ENCODE results near the gene UTP11. TPM values are rescaled to one million over a fixed set of nuclear protein-coding genes. Genes with fewer than 3 reads are reported as not detected.

UTP11 gene
- total RNA-seq, 1 donor from 2014 or later = 39.6 TPM

DNA sequence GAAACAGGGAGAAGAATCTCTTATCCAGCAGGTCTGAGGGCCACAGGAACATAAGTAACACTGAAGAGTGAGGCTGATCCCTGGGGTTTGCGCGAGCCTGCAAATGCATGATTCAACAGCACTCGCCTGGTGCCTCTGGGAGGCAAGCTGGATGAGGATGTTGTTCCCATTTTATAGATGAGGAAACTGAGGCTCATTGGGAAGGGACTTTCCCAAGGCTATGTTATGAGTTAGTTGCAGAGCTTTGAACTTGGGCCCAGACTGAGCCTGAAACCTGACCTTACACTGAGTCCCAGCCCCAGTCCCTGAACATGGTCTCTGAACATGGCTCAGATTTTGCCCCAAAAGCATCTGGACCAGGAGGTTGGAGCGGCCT lies 61.8 kb downstream of the UTP11 start:
- Histone ChIP-seq H3K27ac (replicated peaks) (no peak overlapping the region), H3K4me3 (no peak overlapping the region), H3K36me3 (no peaks in the 10 kb centered on the region), H3K27me3 (ENCODE audit: low read depth) (peaks cover 75% of the 10 kb centered on the region), H3K9me3 (replicated peaks) (no peaks in the 10 kb centered on the region), H3K4me1 (no peaks in the 10 kb centered on the region)
- TF ChIP-seq, protein P1, sequence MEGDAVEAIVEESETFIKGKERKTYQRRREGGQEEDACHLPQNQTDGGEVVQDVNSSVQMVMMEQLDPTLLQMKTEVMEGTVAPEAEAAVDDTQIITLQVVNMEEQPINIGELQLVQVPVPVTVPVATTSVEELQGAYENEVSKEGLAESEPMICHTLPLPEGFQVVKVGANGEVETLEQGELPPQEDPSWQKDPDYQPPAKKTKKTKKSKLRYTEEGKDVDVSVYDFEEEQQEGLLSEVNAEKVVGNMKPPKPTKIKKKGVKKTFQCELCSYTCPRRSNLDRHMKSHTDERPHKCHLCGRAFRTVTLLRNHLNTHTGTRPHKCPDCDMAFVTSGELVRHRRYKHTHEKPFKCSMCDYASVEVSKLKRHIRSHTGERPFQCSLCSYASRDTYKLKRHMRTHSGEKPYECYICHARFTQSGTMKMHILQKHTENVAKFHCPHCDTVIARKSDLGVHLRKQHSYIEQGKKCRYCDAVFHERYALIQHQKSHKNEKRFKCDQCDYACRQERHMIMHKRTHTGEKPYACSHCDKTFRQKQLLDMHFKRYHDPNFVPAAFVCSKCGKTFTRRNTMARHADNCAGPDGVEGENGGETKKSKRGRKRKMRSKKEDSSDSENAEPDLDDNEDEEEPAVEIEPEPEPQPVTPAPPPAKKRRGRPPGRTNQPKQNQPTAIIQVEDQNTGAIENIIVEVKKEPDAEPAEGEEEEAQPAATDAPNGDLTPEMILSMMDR (IDR thresholded peaks at IDR 0.05; ENCODE audit: borderline replicate concordance) = no peak
- DNase-seq = no peak
- intact Hi-C loops (cut with micrococcal nuclease) = no loop called here

Other genes with a start within 250 kb of the UTP11 start
- 0.14 TPM for gene EPHA10, start 247.6 kb upstream of the UTP11 start, total RNA-seq
- gene MANEAL, start 218.9 kb upstream of the UTP11 start, total RNA-seq = 1.9 TPM
- 47.3 TPM for gene C1orf122, start 204.9 kb upstream of the UTP11 start, total RNA-seq
- 5.7 TPM for gene YRDC, start 204.5 kb upstream of the UTP11 start, total RNA-seq
- gene MTF1, start 153.1 kb upstream of the UTP11 start, total RNA-seq = 11.3 TPM
- 10.9 TPM for gene INPP5B, start 65.7 kb upstream of the UTP11 start, total RNA-seq
- gene SF3A3, start 22.7 kb upstream of the UTP11 start, total RNA-seq = 29.5 TPM
- 15.8 TPM for gene FHL3, start 7.2 kb upstream of the UTP11 start, total RNA-seq
- gene POU3F1, start 34.1 kb downstream of the UTP11 start, total RNA-seq = 0.11 TPM